Endothelial cell of umbilical vein (primary cell): ENCODE measurements around the gene RAB38. TPM values are rescaled to one million over a fixed set of nuclear protein-coding genes. Genes with fewer than 3 reads are reported as not detected.
A peak's percentile ranks its signal among the peaks of the same experiment; 100 is the strongest.

Experiments
- BruUV-seq: library from RNA; stranded (reverse); fragments of 400-500 nt; replicated peaks from 2 replicates; lab custom pipeline; 2021; lab: Mats Ljungman, UMichigan
- CTCF ChIA-PET: fragments of 300-600, 350-600 bp; sonication (Branson Sonifier 250); formaldehyde crosslinking; loops from one replicate; lab custom pipeline; 2021; ENCODE audit warnings: antibody characterized with exemption, inconsistent platforms; lab: Charles Lee
- POLR2A ChIA-PET: fragments of 300-600, 350-600 bp; sonication (Branson Sonifier 250); formaldehyde crosslinking; loops from one replicate; lab custom pipeline; 2021; ENCODE audit warnings: antibody characterized with exemption, inconsistent platforms; lab: Charles Lee
- DNase-seq: peaks from one replicate; pipeline ENCODE4 v3.0.0-alpha.2; 2011; ENCODE audit warnings: low read depth, low spot score
- FAIRE-seq: peaks from 2 replicates; lab custom pipeline; 2011; peaks lifted over from hg19 to GRCh38; lab: Jason Lieb, UNC
- H2AFZ ChIP-seq: 2 replicates; pipeline ENCODE4 v1.6.0; 2012; ENCODE audit warnings: low read depth, low read length, control low read depth, inconsistent platforms
- H3K27ac ChIP-seq: 2 replicates; pipeline ENCODE4 v1.5.1; 2011; ENCODE audit warnings: low read depth, mild to moderate bottlenecking, control low read depth, low read length, moderate library complexity; ENCODE audit not compliant: insufficient read depth
- H3K27me3 ChIP-seq, 2 experiments: 2 replicates each; pipeline versions ENCODE4 v1.6.0 to v1.6.1; 2011; ENCODE audit warnings: low read length in 2 of 2, mixed read lengths in 1 of 2; ENCODE audit not compliant: control insufficient read depth in 2 of 2, insufficient read depth in 2 of 2
- H3K36me3 ChIP-seq, 2 experiments: 2 replicates in 1 of 2; 3 replicates in 1 of 2; pipeline ENCODE4 v1.5.1; 2011; ENCODE audit warnings: low read length in 2 of 2, mild to moderate bottlenecking in 1 of 2, moderate library complexity in 1 of 2; ENCODE audit not compliant: control insufficient read depth in 2 of 2, insufficient read depth in 2 of 2; ENCODE audit errors: extremely low read depth in 1 of 2
- H3K4me1 ChIP-seq: 3 replicates; pipeline ENCODE4 v1.5.1; 2011; ENCODE audit warnings: mild to moderate bottlenecking, low read length; ENCODE audit not compliant: control insufficient read depth, insufficient read depth; ENCODE audit errors: extremely low read depth
- H3K4me2 ChIP-seq: 2 replicates; pipeline ENCODE4 v1.6.1; 2011; ENCODE audit warnings: low read length, control low read depth, mixed read lengths; ENCODE audit not compliant: insufficient read depth
- H3K4me3 ChIP-seq, 3 experiments: fragments of 200-600 bp in 1 of 3; sonication (generic), shearing (Covaris generic) in 1 of 3; replicated peaks in 1 of 3; 2 replicates each; pipeline ENCODE4 v1.5.1; 2011 to 2016; ENCODE audit warnings: control low read depth in 3 of 3, low read length in 3 of 3, mild to moderate bottlenecking in 2 of 3, inconsistent platforms in 1 of 3, low read depth in 1 of 3, moderate library complexity in 1 of 3; ENCODE audit not compliant: insufficient read depth in 1 of 3
- H3K79me2 ChIP-seq: 2 replicates; pipeline ENCODE4 v1.6.0; 2012; ENCODE audit warnings: low read length, inconsistent platforms; ENCODE audit not compliant: control insufficient read depth, insufficient read depth
- H3K9ac ChIP-seq: replicated peaks from 2 replicates; pipeline ENCODE3; 2011; ENCODE audit warnings: low read length, control low read depth; ENCODE audit not compliant: insufficient read depth; ENCODE audit errors: extremely low read depth
- H3K9me1 ChIP-seq: replicated peaks from 3 replicates; pipeline ENCODE4 v1.6.0; 2011; ENCODE audit warnings: mild to moderate bottlenecking, low read length; ENCODE audit not compliant: control insufficient read depth, insufficient read depth; ENCODE audit errors: extremely low read depth
- H3K9me3 ChIP-seq: replicated peaks from 2 replicates; pipeline ENCODE4 v1.5.1; 2012; ENCODE audit warnings: low read length, inconsistent platforms; ENCODE audit not compliant: control insufficient read depth, insufficient read depth
- H4K20me1 ChIP-seq: replicated peaks from 2 replicates; pipeline ENCODE3; 2011; ENCODE audit warnings: mild to moderate bottlenecking, low read length; ENCODE audit not compliant: control insufficient read depth, insufficient read depth; ENCODE audit errors: extremely low read depth
- FOS ChIP-seq: IDR thresholded peaks from 2 replicates; pipeline ENCODE4 v1.6.1; 2011; ENCODE audit warnings: mild to moderate bottlenecking, low read length, moderate library complexity, borderline replicate concordance; ENCODE audit not compliant: insufficient read depth
- GATA2 ChIP-seq: IDR thresholded peaks from 2 replicates; pipeline ENCODE4 v1.7.0; 2011; ENCODE audit warnings: low read depth, mild to moderate bottlenecking, moderate library complexity, mixed read lengths, low read length; ENCODE audit not compliant: insufficient read length, insufficient read depth
- JUN ChIP-seq: IDR thresholded peaks from 2 replicates; pipeline ENCODE4 v1.6.1; 2011; ENCODE audit warnings: borderline replicate concordance, low read depth; ENCODE audit not compliant: insufficient read length, insufficient read depth
- MYC ChIP-seq: IDR thresholded peaks from one replicate; pipeline ENCODE4 v1.6.1; 2011; ENCODE audit warnings: mild to moderate bottlenecking, low read depth, low read length
- POLR2A ChIP-seq: IDR thresholded peaks from 2 replicates; pipeline ENCODE4 v1.6.1; 2012; ENCODE audit warnings: low read depth, mild to moderate bottlenecking, control low read depth, low read length
- POLR2AphosphoS5 ChIP-seq: IDR thresholded peaks from 2 replicates; pipeline ENCODE4 v1.6.1; 2012; ENCODE audit warnings: low read depth, mild to moderate bottlenecking, control low read depth, low read length, moderate library complexity; ENCODE audit not compliant: insufficient read depth
- dilution Hi-C: fragments of 300-500 bp; cut with MboI; formaldehyde crosslinking; loops from one replicate; pipeline ENCODE4 v1.15.0; 2019; ENCODE audit warnings: low sequenced_read_pairs; ENCODE audit not compliant: extremely low pct_ligation_motif_present
- intact Hi-C: fragments of 100-400 bp; cut with micrococcal nuclease; formaldehyde crosslinking; loops from one replicate; pipeline ENCODE4 v1.10.0; 2022
- polyA plus RNA-seq, 4 experiments: library from polyadenylated mRNA; depleted of rRNA in 3 of 4; stranded (reverse) in 3 of 4; unstranded in 1 of 4; fragments of >200 nt; gene quantifications; 2 replicates each; pipeline versions ENCODE4 v1.2.1 to v1.2.3, GENCODE V29; 2011 to 2012; ENCODE audit warnings: missing spikeins in 1 of 4
- total RNA-seq: library from RNA; stranded (reverse); gene quantifications from 2 replicates; pipeline ENCODE4 v1.2.3, GENCODE V29; 2021

The RAB38 gene
- total and polyA plus RNA-seq, 2 donors (not counting 3 experiments of a cell fraction or from before 2014, with no cell fraction given), result 3.0 to 3.6 TPM

- ChIA-PET CTCF (no interaction called here), POLR2A (no interaction called here)
- Histone ChIP-seq H3K4me3 (no peak overlapping the region), H3K79me2 (no peaks in the 10 kb centered on the region), H3K4me2 (no peak overlapping the region), H3K4me1 (no peaks in the 10 kb centered on the region), H3K36me3 (no peaks in the 10 kb centered on the region), H3K9ac (no peak overlapping the region), H3K9me1 (no peaks in the 10 kb centered on the region), H4K20me1 (no peaks in the 10 kb centered on the region), H2AFZ (no peak overlapping the region), H3K27me3 (peaks cover 0 to 1% of the 10 kb centered on the region in 2 experiments), H3K27ac (no peak overlapping the region), H3K9me3 (no peaks in the 10 kb centered on the region)
- FAIRE-seq, result peak; percentile 4
- dilution Hi-C loops, result no loop called here
- intact Hi-C loops, result no loop called here
- no TSS peak for BruUV-seq
- TF ChIP-seq GATA2, result no peak
- DNase-seq, result no peak
Measured at GRCh38 chr11:88098289-88098688, 77.0 kb downstream of the RAB38 start.

- BruUV-seq, result no TSS peak
- intact Hi-C loops (no loop called here), dilution Hi-C loops (no loop called here)
- H3K79me2 ChIP-seq, result no peaks in the 10 kb centered on the region
- no peaks in the 10 kb centered on the region for H4K20me1 ChIP-seq
- H3K27me3 ChIP-seq, result peaks cover 0 to 3% of the 10 kb centered on the region in 2 experiments
- H2AFZ ChIP-seq, result no peak overlapping the region
- no peak for TF ChIP-seq MYC
- no peak for TF ChIP-seq POLR2AphosphoS5
- TF ChIP-seq FOS, result no peak
- TF ChIP-seq JUN, result no peak
- TF ChIP-seq GATA2, result no peak
- TF ChIP-seq POLR2A, result no peak
- H3K36me3 ChIP-seq, result no peaks in the 10 kb centered on the region
- no peak overlapping the region for H3K4me2 ChIP-seq
- H3K9me3 ChIP-seq, result no peaks in the 10 kb centered on the region
- H3K9ac ChIP-seq, result no peak overlapping the region
- ChIA-PET CTCF (interaction anchor here (1.4 kb wide), 1 partner anchor 18 kb away, joined by 4 read pairs; no protein-coding TSS in a partner anchor), POLR2A (no interaction called here)
- FAIRE-seq (no peak), DNase-seq (no peak)
- H3K27ac ChIP-seq, result no peak overlapping the region
- no peaks in the 10 kb centered on the region for H3K9me1 ChIP-seq
- H3K4me1 ChIP-seq, result no peaks in the 10 kb centered on the region
- no peak overlapping the region for H3K4me3 ChIP-seq
Measured at GRCh38 chr11:88089134-88089533, 86.1 kb downstream of the RAB38 start.
